K562 (cell line): ENCODE results near the gene FLAD1. TPM values are rescaled to one million over a fixed set of nuclear protein-coding genes. Genes with fewer than 3 reads are reported as not detected.

Experiments used
- CHD2 ChIP-seq: IDR thresholded peaks from 2 replicates; pipeline ENCODE4 v1.6.1; 2011; ENCODE audit warnings: low read depth, low read length
- CREB3L1 ChIP-seq: fragments of 450-650 bp; IDR thresholded peaks from 2 replicates; pipeline ENCODE4 v1.6.1; 2014; ENCODE audit warnings: low read depth, mild to moderate bottlenecking, moderate library complexity, borderline replicate concordance
- CUX1 ChIP-seq: fragments of 200-800 bp; sonication (Bioruptor generic); IDR thresholded peaks from 2 replicates; pipeline ENCODE4 v1.6.1; 2016; ENCODE audit warnings: missing genetic modification characterization, missing compliant biosample characterization
- FOXA1 ChIP-seq: fragments of 450-650 bp; IDR thresholded peaks from 2 replicates; pipeline ENCODE4 v1.6.1; 2016; ENCODE audit warnings: mild to moderate bottlenecking, borderline replicate concordance
- GATAD2A ChIP-seq: fragments of 450-650 bp; IDR thresholded peaks from 2 replicates; pipeline ENCODE4 v1.6.1; 2017
- HMG20B ChIP-seq: fragments of 250-450 bp; sonication (Bioruptor Pico); IDR thresholded peaks from 2 replicates; pipeline ENCODE4 v1.5.0; 2021; ENCODE audit warnings: mild to moderate bottlenecking
- HMGN3 ChIP-seq: IDR thresholded peaks from 2 replicates; pipeline ENCODE4 v1.6.1; 2011; ENCODE audit warnings: borderline replicate concordance, low read depth, mild to moderate bottlenecking, mixed read lengths, low read length; ENCODE audit not compliant: insufficient read length; ENCODE audit errors: extremely low read depth
- U2AF2 ChIP-seq: fragments of 200-400 bp; formaldehyde crosslinking; optimal IDR thresholded peaks from 2 replicates; pipeline ENCODE3; 2017; ENCODE audit warnings: low read depth, mild to moderate bottlenecking, low read length
- UBTF ChIP-seq, 2 experiments: IDR thresholded peaks; 2 replicates each; pipeline ENCODE4 v1.6.1; 2012; ENCODE audit warnings: improper control_type of control experiment in 2 of 2, low read depth in 2 of 2, low read length in 2 of 2, borderline replicate concordance in 1 of 2
- ZNF232 ChIP-seq: sonication (generic); formaldehyde crosslinking; IDR thresholded peaks from 2 replicates; pipeline ENCODE4 v1.8.0; 2022; ENCODE audit warnings: mild to moderate bottlenecking, missing genetic modification reagents
- ZNF274 ChIP-seq: IDR thresholded peaks from 2 replicates; pipeline ENCODE4 v1.6.1; 2011; ENCODE audit warnings: low read depth, mild to moderate bottlenecking, low read length, moderate library complexity, borderline replicate concordance
- polyA plus RNA-seq, 8 experiments: library from polyadenylated mRNA; depleted of rRNA in 4 of 8; stranded (reverse) in 5 of 8; unstranded in 3 of 8; fragments of >200 nt; fragmentation: Nextera tagmentation in 2 of 8; fragmentation: Illumina TruSeq in 1 of 8; extraction: Ambion mirVana in 2 of 8; extraction: Trizol in 1 of 8; gene quantifications; 2 replicates each; pipeline versions ENCODE4 v1.2.1 to v1.2.3, GENCODE V29; 2011 to 2014; ENCODE audit warnings: inconsistent platforms in 1 of 8, missing spikeins in 1 of 8
- total RNA-seq, 7 experiments: library from RNA; depleted of rRNA in 6 of 7; stranded (reverse); fragments of >200 nt in 6 of 7; fragmentation: Illumina TruSeq in 2 of 7; extraction: Trizol in 2 of 7; gene quantifications; 2 replicates each; pipeline versions ENCODE4 v1.2.1 to v1.2.3, GENCODE V29; 2011 to 2021; ENCODE audit warnings: low replicate concordance in 1 of 7
- TF ChIP-seq, protein P1 (sequence below): sonication (generic); formaldehyde crosslinking; IDR thresholded peaks from 2 replicates; pipeline ENCODE4 v1.8.1; 2023; ENCODE audit warnings: mild to moderate bottlenecking, missing genetic modification reagents

Gene FLAD1
- total and polyA plus RNA-seq, 9 of the 15 experiments (the other 6 are each of a cell fraction or from before 2014, with no cell fraction given): 24.9 to 85.8 (median 67.0) TPM

- TF ChIP-seq CUX1 (CRISPR knock-in tag) (no peak), FOXA1 (no peak), HMG20B (CRISPR knock-in tag) (no peak), U2AF2 (no peak), CHD2 (no peak), CREB3L1 (0 out of 2 replicates have a peak, but pooled peaks have one; percentile 26), UBTF (IDR thresholded peaks at IDR 0.05; ENCODE audit: borderline replicate concordance in 1 of 2, low read depth in 2 of 2, low read length in 2 of 2) (peak in 1 of 2 experiments; percentile 67; a peak in 1 of 4 replicates), ZNF274 (no peak), HMGN3 (no peak), ZNF232 (CRISPR knock-in tag) (no peak), GATAD2A (no peak)
- TF ChIP-seq, protein P1, sequence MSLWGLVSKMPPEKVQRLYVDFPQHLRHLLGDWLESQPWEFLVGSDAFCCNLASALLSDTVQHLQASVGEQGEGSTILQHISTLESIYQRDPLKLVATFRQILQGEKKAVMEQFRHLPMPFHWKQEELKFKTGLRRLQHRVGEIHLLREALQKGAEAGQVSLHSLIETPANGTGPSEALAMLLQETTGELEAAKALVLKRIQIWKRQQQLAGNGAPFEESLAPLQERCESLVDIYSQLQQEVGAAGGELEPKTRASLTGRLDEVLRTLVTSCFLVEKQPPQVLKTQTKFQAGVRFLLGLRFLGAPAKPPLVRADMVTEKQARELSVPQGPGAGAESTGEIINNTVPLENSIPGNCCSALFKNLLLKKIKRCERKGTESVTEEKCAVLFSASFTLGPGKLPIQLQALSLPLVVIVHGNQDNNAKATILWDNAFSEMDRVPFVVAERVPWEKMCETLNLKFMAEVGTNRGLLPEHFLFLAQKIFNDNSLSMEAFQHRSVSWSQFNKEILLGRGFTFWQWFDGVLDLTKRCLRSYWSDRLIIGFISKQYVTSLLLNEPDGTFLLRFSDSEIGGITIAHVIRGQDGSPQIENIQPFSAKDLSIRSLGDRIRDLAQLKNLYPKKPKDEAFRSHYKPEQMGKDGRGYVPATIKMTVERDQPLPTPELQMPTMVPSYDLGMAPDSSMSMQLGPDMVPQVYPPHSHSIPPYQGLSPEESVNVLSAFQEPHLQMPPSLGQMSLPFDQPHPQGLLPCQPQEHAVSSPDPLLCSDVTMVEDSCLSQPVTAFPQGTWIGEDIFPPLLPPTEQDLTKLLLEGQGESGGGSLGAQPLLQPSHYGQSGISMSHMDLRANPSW: no peak
These were observed 45.8 kb upstream of the FLAD1 start (continued) for GRCh38 chr1:154937085-154937987.
